GM12891 (cell line): ENCODE data around the gene FLYWCH1.

Experiments used
- PAX5 ChIP-seq: IDR thresholded peaks from 2 replicates; pipeline ENCODE4 v1.6.1; 2011; ENCODE audit warnings: low read length, moderate library complexity, mild to moderate bottlenecking; ENCODE audit not compliant: insufficient read depth, severe bottlenecking
- POLR2A ChIP-seq: IDR thresholded peaks from 2 replicates; pipeline ENCODE4 v1.6.1; 2011; ENCODE audit warnings: low read depth, low read length, control low read depth
- POLR2AphosphoS5 ChIP-seq: IDR thresholded peaks from 2 replicates; pipeline ENCODE4 v1.6.1; 2011; ENCODE audit warnings: low read depth, low read length, control low read depth
- SPI1 ChIP-seq: IDR thresholded peaks from 2 replicates; pipeline ENCODE4 v1.6.1; 2011; ENCODE audit warnings: low read depth, low read length, control low read depth
- TAF1 ChIP-seq: IDR thresholded peaks from 2 replicates; pipeline ENCODE4 v1.6.1; 2011; ENCODE audit warnings: low read depth, low read length, control low read depth

- TF ChIP-seq POLR2AphosphoS5: no peak
- TF ChIP-seq TAF1: no peak
- no peak for TF ChIP-seq POLR2A
- no peak for TF ChIP-seq SPI1
- no peak for TF ChIP-seq PAX5
These were observed 75.6 kb downstream of the FLYWCH1 start for GRCh38 chr16:2987286-2987685.
